CD8-positive, alpha-beta memory T cell (primary cell): ENCODE results near the gene SCGB2B2. TPM values are rescaled to one million over a fixed set of nuclear protein-coding genes. Genes with fewer than 3 reads are reported as not detected.

Experiments
- CTCF ChIA-PET: fragments of 350-600 bp; sonication (Branson Sonifier 250); formaldehyde crosslinking; loops from one replicate; lab custom pipeline; 2021; ENCODE audit warnings: antibody characterized with exemption; lab: Charles Lee
- POLR2A ChIA-PET: fragments of 350-600 bp; sonication (Branson Sonifier 250); formaldehyde crosslinking; loops from one replicate; lab custom pipeline; 2021; ENCODE audit warnings: antibody characterized with exemption; lab: Charles Lee
- DNase-seq, 5 donors: peaks; one replicate each; pipeline versions ENCODE4 v3.0.0 to v3.0.0-alpha.2; 2020 to 2022; ENCODE audit warnings: mixed read lengths in 1 of 5
- H3K27ac ChIP-seq: one replicate; pipeline ENCODE4 v1.7.0; 2013; ENCODE audit warnings: low read depth, mild to moderate bottlenecking, low read length, moderate library complexity
- H3K27me3 ChIP-seq: 2 replicates; pipeline ENCODE4 v1.7.0; 2013; ENCODE audit warnings: low read length, mild to moderate bottlenecking; ENCODE audit not compliant: insufficient read depth, poor library complexity, severe bottlenecking
- H3K36me3 ChIP-seq: 2 replicates; pipeline ENCODE4 v1.7.0; 2013; ENCODE audit warnings: mild to moderate bottlenecking, low read length, moderate library complexity; ENCODE audit not compliant: insufficient read depth
- H3K4me1 ChIP-seq: 2 replicates; pipeline ENCODE4 v1.7.0; 2013; ENCODE audit warnings: mild to moderate bottlenecking, low read length, moderate library complexity; ENCODE audit not compliant: insufficient read depth
- H3K4me3 ChIP-seq: 2 replicates; pipeline ENCODE4 v1.7.0; 2013; ENCODE audit warnings: mild to moderate bottlenecking, low read length
- H3K9me3 ChIP-seq: 2 replicates; pipeline ENCODE4 v1.7.0; 2013; ENCODE audit warnings: mild to moderate bottlenecking, low read length
- H3K27ac Mint-ChIP-seq, 8 donors: one replicate each; pipeline ENCODE4 v1.8.0; 2020 to 2021; ENCODE audit warnings: mixed read lengths in 8 of 8, mild to moderate bottlenecking in 6 of 8, inconsistent platforms in 3 of 8, moderate library complexity in 3 of 8
- H3K27me3 Mint-ChIP-seq, 2 donors: one replicate each; pipeline ENCODE4 v1.8.0; 2020 to 2021; ENCODE audit warnings: mixed read lengths in 2 of 2, mild to moderate bottlenecking in 1 of 2, moderate library complexity in 1 of 2
- H3K36me3 Mint-ChIP-seq, 3 donors: one replicate each; pipeline ENCODE4 v1.8.0; 2020 to 2021; ENCODE audit warnings: mixed read lengths in 3 of 3, inconsistent platforms in 1 of 3, mild to moderate bottlenecking in 1 of 3
- H3K4me1 Mint-ChIP-seq, 3 donors: one replicate each; pipeline ENCODE4 v1.8.0; 2020 to 2021; ENCODE audit warnings: mixed read lengths in 3 of 3, inconsistent platforms in 1 of 3, mild to moderate bottlenecking in 1 of 3
- H3K4me3 Mint-ChIP-seq, 7 donors: one replicate each; pipeline ENCODE4 v1.8.0; 2020 to 2021; ENCODE audit warnings: mixed read lengths in 7 of 7, mild to moderate bottlenecking in 6 of 7, moderate library complexity in 4 of 7, inconsistent platforms in 2 of 7
- H3K9me3 Mint-ChIP-seq, 5 donors: one replicate each; pipeline ENCODE4 v1.8.0; 2020 to 2022; ENCODE audit warnings: mixed read lengths in 5 of 5, mild to moderate bottlenecking in 3 of 5, moderate library complexity in 2 of 5, inconsistent platforms in 1 of 5
- polyA plus RNA-seq: library from polyadenylated mRNA; unstranded; fragments of 300-500 nt; fragmentation: Illumina TruSeq; gene quantifications from one replicate; pipeline ENCODE4 v1.2.3, GENCODE V29; 2021
- total RNA-seq, 2 experiments: library from RNA; stranded (reverse); gene quantifications; one replicate each; pipeline ENCODE4 v1.2.3, GENCODE V29; 2021

Gene SCGB2B2
- total and polyA plus RNA-seq, 3 experiments from 2014 or later = 0.22 to 0.29 TPM; not detected in 1

DNA sequence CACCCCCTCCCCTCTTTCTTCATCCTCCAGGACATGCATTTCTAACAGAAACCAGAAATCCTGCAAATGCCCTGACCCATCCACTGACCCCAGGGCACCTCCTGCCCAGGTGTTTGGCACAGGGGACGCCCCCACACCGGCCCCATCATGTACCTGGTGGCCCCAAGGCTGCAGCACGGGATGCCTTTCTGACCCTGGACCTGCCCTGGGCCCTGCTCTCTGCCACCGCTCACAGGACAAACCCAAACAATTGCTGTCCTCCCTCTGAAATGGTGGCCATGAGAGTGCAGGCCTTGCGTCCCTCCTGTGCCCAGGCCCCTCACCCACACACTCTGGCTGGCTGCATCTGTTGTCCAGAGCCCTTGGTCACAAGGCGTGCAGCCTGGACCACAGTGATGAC is 12.1 kb downstream of the SCGB2B2 start:
- Mint-ChIP-seq H3K27ac (no peak overlapping the region), H3K9me3 (no peaks in the 10 kb centered on the region), H3K4me3 (no peak overlapping the region), H3K36me3 (no peaks in the 10 kb centered on the region), H3K27me3 (peaks cover 0 to under 1% of the 10 kb centered on the region in 2 donors), H3K4me1 (peaks cover 14 to 28% (median 16%) of the 10 kb centered on the region in 3 donors)
- Histone ChIP-seq H3K27me3 (no peaks in the 10 kb centered on the region), H3K4me1 (peaks cover 19% of the 10 kb centered on the region), H3K9me3 (no peaks in the 10 kb centered on the region), H3K27ac (no peak overlapping the region), H3K4me3 (no peak overlapping the region), H3K36me3 (no peaks in the 10 kb centered on the region)
- ChIA-PET POLR2A (no interaction called here), CTCF (no interaction called here)
- DNase-seq = no peak

DNA sequence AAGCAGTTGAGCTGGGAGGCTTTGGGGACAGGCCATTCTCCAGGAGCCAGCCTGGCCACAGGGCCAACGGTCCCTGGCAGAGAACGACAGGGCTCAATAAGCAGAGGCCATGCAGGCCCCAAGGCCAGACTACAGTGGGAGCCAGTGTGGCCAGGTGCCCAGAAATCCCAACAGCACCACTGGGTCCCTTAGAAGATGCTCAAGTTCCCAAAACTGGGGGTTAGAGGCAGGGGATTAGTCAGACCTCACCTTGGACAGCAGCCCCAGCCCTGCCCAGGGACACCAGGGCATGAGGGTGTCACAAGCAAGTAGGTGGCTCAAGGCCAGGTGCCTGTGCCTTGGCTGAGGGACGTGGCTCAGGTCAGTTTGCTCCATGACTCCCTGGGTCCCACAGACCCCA is 12.8 kb downstream of the SCGB2B2 start:
- ChIA-PET POLR2A (no interaction called here), CTCF (no interaction called here)
- Mint-ChIP-seq H3K27me3 (no peaks in the 10 kb centered on the region), H3K9me3 (no peaks in the 10 kb centered on the region), H3K4me3 (no peak overlapping the region), H3K36me3 (no peaks in the 10 kb centered on the region), H3K4me1 (peaks cover 14 to 28% (median 16%) of the 10 kb centered on the region in 3 donors), H3K27ac (no peak overlapping the region)
- DNase-seq = no peak
- Histone ChIP-seq H3K27ac (no peak overlapping the region), H3K4me3 (no peak overlapping the region), H3K4me1 (peaks cover 19% of the 10 kb centered on the region), H3K36me3 (no peaks in the 10 kb centered on the region), H3K9me3 (no peaks in the 10 kb centered on the region), H3K27me3 (no peaks in the 10 kb centered on the region)

DNA sequence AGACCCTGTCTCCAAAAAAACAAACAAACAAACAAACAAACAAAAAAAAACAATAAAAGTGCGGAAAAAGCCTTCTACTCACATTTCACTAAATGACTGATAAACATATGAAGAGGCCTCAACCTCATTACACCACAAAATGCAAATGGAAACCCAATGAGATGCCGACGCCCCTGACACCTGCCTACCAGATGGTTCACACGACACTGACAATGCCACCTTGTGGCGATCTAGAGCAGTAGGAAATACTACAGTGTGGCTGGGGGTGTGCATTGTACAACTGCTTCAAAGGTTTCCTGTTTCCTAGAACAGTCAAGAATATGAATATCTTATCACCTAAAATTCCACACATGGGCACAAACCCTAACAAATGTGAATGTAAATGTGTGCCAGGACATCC is 14.0 kb downstream of the SCGB2B2 start:
- peaks cover 14 to 28% (median 16%) of the 10 kb centered on the region in 3 donors for H3K4me1 Mint-ChIP-seq
- H3K36me3 Mint-ChIP-seq = peaks cover 0 to 6% (median under 1%) of the 10 kb centered on the region in 3 donors
- Histone ChIP-seq H3K27me3 (no peaks in the 10 kb centered on the region), H3K27ac (no peak overlapping the region), H3K4me3 (no peak overlapping the region), H3K36me3 (no peaks in the 10 kb centered on the region), H3K4me1 (peaks cover 19% of the 10 kb centered on the region), H3K9me3 (no peaks in the 10 kb centered on the region)
- CTCF ChIA-PET = no interaction called here
- DNase-seq = peak in 4 of 5 donors; percentile 30 to 59 (median 44)
- H3K27ac Mint-ChIP-seq = peak overlapping the region in 5 of 8 donors; percentile 12 to 93 (median 49)
- peaks cover under 1 to 3% of the 10 kb centered on the region in 2 donors for H3K27me3 Mint-ChIP-seq
- peaks cover 0 to 1% (median 0%) of the 10 kb centered on the region in 5 donors for H3K9me3 Mint-ChIP-seq
- H3K4me3 Mint-ChIP-seq = no peak overlapping the region
- POLR2A ChIA-PET = no interaction called here

DNA sequence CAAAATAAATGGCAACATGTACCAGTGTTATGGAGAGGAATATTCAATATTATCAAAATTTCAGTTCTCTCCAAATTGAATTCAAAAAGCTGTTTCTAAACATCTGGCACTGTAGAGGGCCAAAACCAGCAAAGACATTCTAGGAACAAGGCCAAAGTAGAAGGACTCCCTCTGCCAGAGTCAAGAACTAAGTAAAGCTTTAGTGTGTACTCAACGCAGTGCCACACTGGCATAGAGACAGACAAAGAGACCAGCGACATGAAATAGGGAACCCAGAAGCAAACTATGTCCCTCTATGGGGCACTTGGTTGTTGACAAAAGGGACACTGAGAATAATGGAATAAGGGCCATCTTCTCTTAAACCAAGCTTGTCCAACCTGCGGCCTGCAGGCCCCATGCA is 15.6 kb downstream of the SCGB2B2 start:
- CTCF ChIA-PET = no interaction called here
- Histone ChIP-seq H3K4me3 (no peak overlapping the region), H3K4me1 (peaks cover 10% of the 10 kb centered on the region), H3K27me3 (no peaks in the 10 kb centered on the region), H3K36me3 (no peaks in the 10 kb centered on the region), H3K9me3 (no peaks in the 10 kb centered on the region), H3K27ac (no peak overlapping the region)
- POLR2A ChIA-PET = no interaction called here
- Mint-ChIP-seq H3K4me3 (no peak overlapping the region), H3K27me3 (peaks cover 10 to 13% of the 10 kb centered on the region in 2 donors), H3K4me1 (peaks cover 10 to 14% (median 11%) of the 10 kb centered on the region in 3 donors), H3K27ac (no peak overlapping the region), H3K36me3 (peaks cover 0 to 10% (median 4%) of the 10 kb centered on the region in 3 donors), H3K9me3 (peaks cover 0 to 4% (median 4%) of the 10 kb centered on the region in 5 donors)
- DNase-seq = no peak

DNA sequence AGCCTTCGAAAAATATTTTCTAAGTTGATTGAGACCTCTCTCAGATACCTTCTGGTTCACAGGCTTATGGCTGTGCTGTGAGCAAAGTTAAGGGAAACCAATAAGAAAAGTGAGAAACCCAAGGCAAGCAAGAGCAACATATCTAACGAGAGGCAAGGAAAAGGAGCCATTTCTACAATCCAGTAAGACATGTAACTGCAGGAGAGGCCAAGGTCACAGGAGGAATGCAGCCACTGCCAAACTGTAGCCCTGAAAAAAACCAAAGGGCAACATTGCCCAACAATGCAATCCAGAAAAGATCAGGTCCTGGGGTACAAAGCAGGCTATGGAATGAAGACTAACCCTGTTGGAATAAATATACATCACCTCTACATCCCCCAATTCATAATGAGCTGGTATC is 21.3 kb downstream of the SCGB2B2 start:
- no peak for DNase-seq
- Histone ChIP-seq H3K27ac (no peak overlapping the region), H3K4me1 (no peaks in the 10 kb centered on the region), H3K36me3 (no peaks in the 10 kb centered on the region), H3K27me3 (no peaks in the 10 kb centered on the region), H3K9me3 (no peaks in the 10 kb centered on the region), H3K4me3 (no peak overlapping the region)
- Mint-ChIP-seq H3K27ac (no peak overlapping the region), H3K4me3 (no peak overlapping the region), H3K36me3 (peaks cover 0 to 26% (median 6%) of the 10 kb centered on the region in 3 donors), H3K9me3 (peaks cover 2 to 16% (median 9%) of the 10 kb centered on the region in 5 donors), H3K4me1 (no peaks in the 10 kb centered on the region), H3K27me3 (peaks cover 14 to 47% of the 10 kb centered on the region in 2 donors)
- CTCF ChIA-PET = no interaction called here
- POLR2A ChIA-PET = no interaction called here

DNA sequence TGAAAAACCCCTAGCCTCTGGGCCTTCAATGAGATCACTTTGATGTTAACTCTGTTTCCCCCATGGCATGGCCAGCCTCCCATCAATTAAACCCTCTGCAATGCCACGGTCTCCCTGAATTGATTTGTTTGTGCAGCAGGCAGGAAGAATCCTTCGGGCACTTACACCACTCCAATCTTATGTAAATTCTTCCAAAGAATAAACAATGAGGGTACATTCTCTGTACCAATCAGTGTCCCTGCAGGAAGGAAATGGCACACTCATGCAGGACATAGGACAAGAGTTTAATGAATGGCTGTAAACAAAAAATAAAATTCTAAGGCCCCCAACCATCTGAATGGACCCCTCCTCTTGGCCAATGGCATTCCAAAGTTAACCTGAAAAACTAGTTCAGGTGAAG is 22.2 kb downstream of the SCGB2B2 start:
- H3K9me3 ChIP-seq = no peaks in the 10 kb centered on the region
- ChIA-PET POLR2A (no interaction called here), CTCF (interaction anchor here (1.0 kb wide), 1 partner anchor 15 kb away, joined by 3 read pairs; no protein-coding TSS in a partner anchor)
- H3K27me3 Mint-ChIP-seq = peaks cover 14 to 52% of the 10 kb centered on the region in 2 donors
- no peak overlapping the region for H3K4me3 Mint-ChIP-seq
- peaks cover 0 to 28% (median 6%) of the 10 kb centered on the region in 3 donors for H3K36me3 Mint-ChIP-seq
- H3K4me1 ChIP-seq = no peaks in the 10 kb centered on the region
- H3K36me3 ChIP-seq = no peaks in the 10 kb centered on the region
- DNase-seq = no peak
- peaks cover 2 to 16% (median 9%) of the 10 kb centered on the region in 5 donors for H3K9me3 Mint-ChIP-seq
- no peaks in the 10 kb centered on the region for H3K4me1 Mint-ChIP-seq
- no peak overlapping the region for H3K27ac Mint-ChIP-seq
- no peak overlapping the region for H3K27ac ChIP-seq
- no peaks in the 10 kb centered on the region for H3K27me3 ChIP-seq
- H3K4me3 ChIP-seq = no peak overlapping the region

DNA sequence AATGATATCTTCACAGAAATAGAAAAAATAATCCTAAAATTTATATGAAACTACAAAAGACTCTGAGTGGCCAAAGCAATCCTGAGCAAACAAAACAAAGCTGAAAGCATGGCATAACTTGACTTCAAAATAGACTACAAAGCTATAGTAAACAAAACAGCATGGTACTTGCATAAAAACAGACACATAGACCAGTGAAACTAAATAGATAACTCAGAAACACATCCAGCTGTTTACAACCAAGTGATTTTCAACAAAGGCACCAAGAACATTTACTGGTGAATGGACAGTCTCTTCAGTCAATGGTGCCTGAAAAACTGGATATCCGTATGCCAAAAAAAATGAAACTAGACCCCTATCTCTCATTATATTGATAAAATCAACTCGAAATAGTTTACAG is 25.2 kb downstream of the SCGB2B2 start:
- peaks cover 0 to 12% (median 9%) of the 10 kb centered on the region in 5 donors for H3K9me3 Mint-ChIP-seq
- DNase-seq = no peak
- ChIA-PET CTCF (interaction anchor here (1.1 kb wide), 1 partner anchor 12 kb away, joined by 3 read pairs; no protein-coding TSS in a partner anchor), POLR2A (no interaction called here)
- Histone ChIP-seq H3K4me1 (no peaks in the 10 kb centered on the region), H3K27me3 (no peaks in the 10 kb centered on the region), H3K4me3 (no peak overlapping the region), H3K9me3 (no peaks in the 10 kb centered on the region), H3K36me3 (no peaks in the 10 kb centered on the region), H3K27ac (no peak overlapping the region)
- H3K4me3 Mint-ChIP-seq = no peak overlapping the region
- no peaks in the 10 kb centered on the region for H3K4me1 Mint-ChIP-seq
- peaks cover 4 to 48% of the 10 kb centered on the region in 2 donors for H3K27me3 Mint-ChIP-seq
- no peak overlapping the region for H3K27ac Mint-ChIP-seq
- peaks cover 0 to 18% (median 2%) of the 10 kb centered on the region in 3 donors for H3K36me3 Mint-ChIP-seq

DNA sequence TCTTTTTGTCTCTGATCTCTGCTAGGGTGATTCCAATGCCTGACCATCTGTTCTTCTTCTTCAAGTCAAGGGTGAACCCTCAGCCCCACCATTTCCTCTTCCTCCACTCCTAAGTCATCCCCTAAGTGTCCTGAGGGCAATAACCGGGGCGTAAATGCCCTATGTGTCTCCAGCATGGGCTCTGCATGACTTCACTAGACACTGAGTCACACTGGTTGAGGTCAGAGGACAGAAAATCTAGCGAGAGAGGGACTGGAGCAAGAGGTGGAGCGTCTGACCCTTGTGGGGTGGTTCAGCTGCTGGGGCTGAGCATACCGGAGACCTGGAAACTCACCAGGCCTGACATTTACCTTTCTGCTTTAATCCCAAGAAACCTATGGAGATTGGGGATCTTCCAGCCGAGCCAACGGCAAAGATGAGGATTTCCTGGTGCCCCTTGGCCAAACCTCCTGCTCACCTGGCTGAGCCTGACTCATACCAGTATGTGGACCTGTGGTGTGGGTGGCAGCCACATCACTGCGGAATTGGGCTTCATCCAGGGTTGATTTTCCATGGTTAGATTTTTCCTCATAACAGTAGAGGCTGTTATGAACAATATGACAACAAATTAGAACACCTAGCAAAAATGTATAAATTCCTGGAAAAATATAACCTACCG is 26.9 kb downstream of the SCGB2B2 start:
- H3K4me3 Mint-ChIP-seq = no peak overlapping the region
- peaks cover 0 to 12% (median 7%) of the 10 kb centered on the region in 5 donors for H3K9me3 Mint-ChIP-seq
- no peaks in the 10 kb centered on the region for H3K4me1 Mint-ChIP-seq
- no peak overlapping the region for H3K4me3 ChIP-seq
- no peak for DNase-seq
- no peaks in the 10 kb centered on the region for H3K27me3 ChIP-seq
- H3K27ac Mint-ChIP-seq = peak overlapping the region in 1 of 8 donors; percentile 81
- H3K36me3 Mint-ChIP-seq = peaks cover 0 to 11% (median 0%) of the 10 kb centered on the region in 3 donors
- no peaks in the 10 kb centered on the region for H3K9me3 ChIP-seq
- POLR2A ChIA-PET = no interaction called here
- H3K27ac ChIP-seq = no peak overlapping the region
- H3K36me3 ChIP-seq = no peaks in the 10 kb centered on the region
- H3K4me1 ChIP-seq = no peaks in the 10 kb centered on the region
- CTCF ChIA-PET = no interaction called here
- peaks cover 4 to 39% of the 10 kb centered on the region in 2 donors for H3K27me3 Mint-ChIP-seq
